Ovary (tissue), 9 donors: ENCODE results near the gene CLSTN1. TPM values are rescaled to one million over a fixed set of nuclear protein-coding genes. Genes with fewer than 3 reads are reported as not detected.
"Not testable (repeated sequence)": the region's sequence is repeated elsewhere in the genome, so short reads cannot be mapped to it uniquely, and the experiment has no call there.

Source experiments
- DNase-seq, 5 donors: peaks; one replicate each; pipeline ENCODE4 v3.0.0-alpha.2; 2019 to 2020
- H3K27ac ChIP-seq, 2 donors: fragments of 200-600 bp; one replicate each; pipeline versions ENCODE4 v1.5.1 to v1.8.0; 2019 to 2022
- H3K27me3 ChIP-seq: fragments of 200-600 bp; one replicate; pipeline ENCODE4 v1.8.0; 2022
- H3K36me3 ChIP-seq: fragments of 200-600 bp; sonication (generic); one replicate; pipeline ENCODE4 v1.5.1; 2019
- H3K4me1 ChIP-seq: one replicate; pipeline ENCODE4 v1.8.1; 2013; ENCODE audit warnings: mild to moderate bottlenecking, moderate library complexity; ENCODE audit not compliant: insufficient read depth
- H3K4me3 ChIP-seq: fragments of 200-600 bp; sonication (generic); one replicate; pipeline ENCODE4 v1.5.1; 2017
- H3K9me3 ChIP-seq, 2 donors: fragments of 200-600 bp in 1 of 2; sonication (generic) in 1 of 2; one replicate each; pipeline versions ENCODE4 v1.5.1 to v1.8.1; 2013 to 2019; ENCODE audit warnings: mild to moderate bottlenecking in 1 of 2, moderate library complexity in 1 of 2
- CTCF ChIP-seq, 3 donors: fragments of 450-650 bp in 2 of 3; fragments of 200-600 bp in 1 of 3; IDR thresholded peaks; one replicate each; pipeline versions ENCODE4 v1.5.1 to v1.8.0; 2016 to 2022; ENCODE audit warnings: antibody characterized with exemption in 3 of 3, mild to moderate bottlenecking in 1 of 3
- EP300 ChIP-seq: sonication (generic); formaldehyde crosslinking; IDR thresholded peaks from one replicate; pipeline ENCODE4 v1.6.1; 2017; ENCODE audit warnings: antibody characterized with exemption
- POLR2A ChIP-seq: fragments of 450-650 bp; IDR thresholded peaks from one replicate; pipeline ENCODE4 v1.6.1; 2017; ENCODE audit warnings: antibody characterized with exemption, mild to moderate bottlenecking, moderate library complexity
- WGBS, 3 donors: extraction: QIAGEN DNeasy Blood & Tissue Kit in 1 of 3; methylation state at CpG; one replicate each; pipeline versions ENCODE4 v1.1.5 to v1.1.7; 2013 to 2017; 5-methylcytosine and 5-hydroxymethylcytosine counted together
- intact Hi-C, 4 donors: fragments of 100-400 bp; cut with DNase I; formaldehyde crosslinking; loops; one replicate each; pipeline versions ENCODE4 v1.11.0 to v1.15.1; 2022 to 2023
- polyA plus RNA-seq, 2 donors: library from polyadenylated mRNA; stranded (reverse); fragments of 200-250 nt in 1 of 2; fragments of 350-450 nt in 1 of 2; fragmentation: Illumina TruSeq in 1 of 2; extraction: RNeasy Lipid Tissue Mini Kit (QIAGEN cat#74804) in 1 of 2; gene quantifications; one replicate each; pipeline ENCODE4 v1.2.3, GENCODE V29; 2013 to 2014
- total RNA-seq, 7 donors: library from RNA; depleted of rRNA in 2 of 7; stranded (reverse); fragments of >200 nt in 2 of 7; fragmentation: NEBNext Ultra II Directional in 3 of 7; extraction: Animal tissue kit (Norgen Biotek cat#: 25700) in 3 of 7; gene quantifications; one replicate each; pipeline versions ENCODE4 v1.1.0 to v1.2.4, GENCODE V29; 2016 to 2023
- donor health status: DM: no; HTN: no; CAD: no; lungs with moderate emphysema.
- donor health status: DM: no; HTN: no; CAD: no.
- donor health status: Bipolar disorder and iron deficiency.
- donor health status: DM: yes; HTN: yes; CAD: no.
- donor health status: DM: no; HTN: no; CAD: no.
- donor health status: DM: yes; HTN: yes; CAD: no.

The CLSTN1 gene
- total and polyA plus RNA-seq, 9 donors = 70.5 to 145 (median 114) TPM

GRCh38 chr1:9717193-9718005 is 106.4 kb downstream of the CLSTN1 start:
- no peak for TF ChIP-seq CTCF (IDR thresholded peaks at IDR 0.05)
- TF ChIP-seq EP300 = no peak
- no peak for TF ChIP-seq POLR2A
- DNase-seq = peak; percentile 76 to 83 (median 79)
- Histone ChIP-seq H3K4me1 (peaks cover 10% of the 10 kb centered on the region), H3K27me3 (no peaks in the 10 kb centered on the region), H3K36me3 (no peaks in the 10 kb centered on the region), H3K9me3 (no peaks in the 10 kb centered on the region), H3K27ac (peak overlapping the region; percentile 79 to 88), H3K4me3 (peak overlapping the region; percentile 29)
- intact Hi-C loops = no loop called here
- 25 to 37% (median 33%) methylated on average over 24 to 25 of the region's 25 CpGs for WGBS, 3 donors

GRCh38 chr1:9716404-9717192 is 107.2 kb downstream of the CLSTN1 start:
- Histone ChIP-seq H3K27me3 (no peaks in the 10 kb centered on the region), H3K27ac (peak overlapping the region; percentile 79 to 88), H3K4me3 (no peak overlapping the region), H3K36me3 (no peaks in the 10 kb centered on the region), H3K9me3 (no peaks in the 10 kb centered on the region), H3K4me1 (peaks cover 10% of the 10 kb centered on the region)
- TF ChIP-seq POLR2A (no peak), CTCF (IDR thresholded peaks at IDR 0.05) (no peak), EP300 (no peak)
- peak in 2 of 5 donors; percentile 18 to 45 for DNase-seq
- intact Hi-C loops = no loop called here
- WGBS, 3 donors = 90 to 94% (median 92%) methylated on average over 29 of the region's 29 CpGs

GRCh38 chr1:9715536-9716226 is 108.1 kb downstream of the CLSTN1 start:
- intact Hi-C loops = no loop called here
- Histone ChIP-seq H3K9me3 (no peaks in the 10 kb centered on the region), H3K27me3 (no peaks in the 10 kb centered on the region), H3K4me1 (peaks cover 10% of the 10 kb centered on the region), H3K27ac (no peak overlapping the region), H3K36me3 (no peaks in the 10 kb centered on the region), H3K4me3 (no peak overlapping the region)
- peak in 2 of 5 donors; percentile 34 to 36 for DNase-seq
- no peak for TF ChIP-seq CTCF (IDR thresholded peaks at IDR 0.05)
- TF ChIP-seq POLR2A = no peak
- TF ChIP-seq EP300 = no peak
- 90 to 93% (median 90%) methylated on average over 34 to 40 of the region's 40 CpGs for WGBS, 3 donors

- Histone ChIP-seq H3K4me3 (no peak overlapping the region), H3K27ac (no peak overlapping the region), H3K4me1 (peaks cover 10% of the 10 kb centered on the region), H3K9me3 (no peaks in the 10 kb centered on the region), H3K36me3 (no peaks in the 10 kb centered on the region), H3K27me3 (no peaks in the 10 kb centered on the region)
- intact Hi-C loops = no loop called here
- no peak for TF ChIP-seq CTCF (IDR thresholded peaks at IDR 0.05)
- TF ChIP-seq EP300 = no peak
- no peak for TF ChIP-seq POLR2A
- WGBS, 3 donors = 58 to 62% (median 62%) methylated on average over 6 of the region's 6 CpGs
- no peak for DNase-seq
Measured at GRCh38 chr1:9714257-9714718, 109.5 kb downstream of the CLSTN1 start.

GRCh38 chr1:9712767-9713166 is 111.0 kb downstream of the CLSTN1 start:
- intact Hi-C loops = not testable (repeated sequence)

More at GRCh38 chr1:9712767-9713166, 111.0 kb downstream of the CLSTN1 start:
- WGBS, 3 donors = 86 to 91% (median 89%) methylated on average over 7 of the region's 7 CpGs
- not testable (repeated sequence) for H3K4me1 ChIP-seq, H3K27me3 ChIP-seq, H3K9me3 ChIP-seq, H3K4me3 ChIP-seq, H3K36me3 ChIP-seq, H3K27ac ChIP-seq, DNase-seq
